Activated CD4-positive, alpha-beta T cell treated with anti-CD3 and anti-CD28 coated beads for 24 hours (primary cell): ENCODE measurements around the gene COQ4.

Experiments
- DNase-seq, 2 donors: peaks; one replicate each; pipeline ENCODE4 v3.0.0-alpha.2; 2020; ENCODE audit warnings: low read depth in 2 of 2

Gene COQ4

DNA sequence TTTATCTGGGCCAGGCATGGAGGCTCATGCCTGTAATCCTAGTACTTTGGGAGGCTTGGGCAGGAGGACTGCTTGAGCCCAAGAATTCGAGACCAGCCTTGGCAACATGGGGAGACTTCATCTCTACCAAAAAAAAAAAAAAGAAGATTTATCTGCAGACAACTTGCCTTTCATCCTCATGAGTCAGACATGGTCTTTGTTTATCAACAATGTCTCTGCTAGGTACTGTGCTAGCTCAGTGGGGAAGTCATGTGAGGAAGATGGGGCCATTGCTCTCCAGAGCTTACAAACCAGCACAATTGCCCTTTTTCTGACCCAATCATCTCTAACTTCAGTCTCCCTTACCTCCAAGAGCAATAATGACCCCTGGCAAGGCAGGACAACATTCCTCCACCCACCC, 50.1 kb downstream of the COQ4 start:
- no peak for DNase-seq

DNA sequence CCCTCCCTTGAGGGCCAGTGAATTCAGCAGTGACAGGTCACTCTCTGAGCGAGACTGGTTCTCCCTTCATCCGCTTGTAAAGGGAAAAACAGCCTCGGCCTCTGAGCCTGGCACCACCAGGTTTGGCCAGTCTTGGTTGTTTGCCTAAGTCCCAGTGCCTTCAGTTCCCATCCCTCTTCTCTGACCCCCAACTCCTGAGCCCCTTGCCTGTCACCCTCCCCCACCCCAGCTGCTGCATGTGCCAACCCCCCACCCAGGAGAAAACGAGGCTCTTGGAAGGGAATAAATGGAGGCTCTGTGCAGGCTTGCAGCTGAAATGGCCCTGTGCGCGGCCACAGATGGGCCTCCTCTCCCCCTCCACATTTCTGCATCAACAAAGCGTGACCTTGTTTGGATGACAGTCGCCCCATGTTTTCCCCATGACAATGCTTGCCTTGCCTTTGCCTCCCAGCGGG, 51.6 kb downstream of the COQ4 start:
- DNase-seq: no peak

DNA sequence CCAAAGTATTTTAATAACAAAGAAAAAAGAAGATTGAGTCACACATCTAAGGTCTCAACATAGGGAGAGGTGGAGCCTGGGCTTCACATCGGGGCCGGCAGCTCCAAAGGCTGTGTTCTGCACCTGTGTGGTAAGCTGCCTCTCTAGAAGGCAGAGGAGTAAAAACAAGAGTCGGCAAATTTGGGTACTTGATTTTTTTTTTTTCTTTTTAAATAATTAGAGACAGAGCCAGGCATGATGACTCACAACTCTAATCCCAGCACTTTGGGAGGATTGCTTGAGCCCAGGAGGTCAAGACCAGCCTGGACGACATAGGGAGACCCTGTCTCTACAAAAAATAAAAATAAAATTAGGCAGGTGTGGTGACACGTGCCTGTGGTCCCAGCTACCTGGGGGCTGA, 53.2 kb downstream of the COQ4 start:
- no peak for DNase-seq

DNA sequence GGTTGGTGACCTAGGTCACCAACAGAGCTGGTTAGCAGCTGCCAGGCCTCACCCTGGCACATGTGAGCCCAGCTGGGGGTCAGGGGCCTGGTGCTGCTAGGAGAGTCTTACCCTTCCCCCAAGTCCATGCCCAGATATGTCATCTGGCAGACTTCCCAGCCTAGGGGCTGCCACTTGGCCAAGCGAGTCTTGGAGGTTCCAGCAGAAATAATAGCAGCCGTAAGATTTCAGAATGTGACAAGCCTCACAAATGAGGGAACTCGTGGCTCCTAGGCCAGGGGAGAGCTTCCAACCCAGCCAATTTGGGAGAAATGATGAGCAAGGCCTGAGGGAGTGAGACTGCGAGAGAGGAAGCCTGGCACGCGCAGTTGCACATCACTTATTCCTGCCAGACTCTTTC, 59.6 kb downstream of the COQ4 start:
- no peak for DNase-seq

DNA sequence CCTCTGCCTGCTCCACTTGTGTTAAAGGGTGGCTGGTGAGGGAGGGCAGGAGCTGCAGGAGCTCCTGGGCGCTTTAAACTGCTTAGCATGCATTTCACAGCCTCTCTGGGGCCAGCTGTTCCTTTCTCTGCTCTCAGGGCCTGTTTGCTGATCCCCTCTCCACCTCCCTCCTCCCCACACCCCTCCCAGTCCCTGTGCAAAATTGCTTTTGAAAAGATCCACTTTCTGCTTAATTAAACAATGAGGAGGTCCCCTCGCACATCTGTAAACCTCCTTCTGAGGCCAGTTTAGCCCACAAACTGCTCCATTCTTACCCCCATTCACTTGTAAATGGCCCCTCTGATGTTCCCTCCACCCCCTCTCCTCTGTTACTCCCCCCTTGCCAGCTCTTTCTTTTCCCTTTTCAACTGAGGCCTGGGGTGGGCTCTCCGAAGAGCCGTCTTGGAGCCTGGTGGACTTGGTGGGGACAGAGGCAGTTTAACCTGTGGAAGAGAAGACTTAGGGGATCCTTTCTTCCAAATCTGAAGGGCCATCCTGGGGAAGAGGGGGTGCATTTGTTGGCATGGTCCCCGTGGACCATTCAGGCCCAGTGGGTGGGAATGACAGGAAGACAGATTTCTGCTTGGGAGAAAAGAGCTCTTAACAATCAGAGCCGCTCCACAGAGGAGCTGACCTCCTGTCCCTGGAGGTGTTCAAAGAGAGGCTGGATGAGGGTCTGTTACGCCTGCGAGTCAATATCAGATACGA, 60.5 kb downstream of the COQ4 start:
- no peak for DNase-seq
